ENCODE results near the gene P3H3.
"Not testable (repeated sequence)": the region's sequence is repeated elsewhere in the genome, so short reads cannot be mapped to it uniquely, and the experiment has no call there.

Gene P3H3

DNA sequence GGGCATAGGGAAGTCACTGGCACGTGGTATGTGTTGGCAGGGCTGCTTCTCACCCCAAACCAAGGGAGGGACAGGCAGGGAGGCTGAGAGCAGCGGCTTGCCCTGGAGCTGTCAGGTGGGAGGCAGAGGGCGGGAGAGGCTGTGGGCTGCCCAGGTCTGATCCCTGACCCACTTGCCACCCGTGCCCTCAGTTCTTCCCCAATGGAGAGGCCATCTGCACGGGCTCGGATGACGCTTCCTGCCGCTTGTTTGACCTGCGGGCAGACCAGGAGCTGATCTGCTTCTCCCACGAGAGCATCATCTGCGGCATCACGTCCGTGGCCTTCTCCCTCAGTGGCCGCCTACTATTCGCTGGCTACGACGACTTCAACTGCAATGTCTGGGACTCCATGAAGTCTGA lies 17.2 kb downstream of the P3H3 start:
- DNase-seq, result no peak

DNA sequence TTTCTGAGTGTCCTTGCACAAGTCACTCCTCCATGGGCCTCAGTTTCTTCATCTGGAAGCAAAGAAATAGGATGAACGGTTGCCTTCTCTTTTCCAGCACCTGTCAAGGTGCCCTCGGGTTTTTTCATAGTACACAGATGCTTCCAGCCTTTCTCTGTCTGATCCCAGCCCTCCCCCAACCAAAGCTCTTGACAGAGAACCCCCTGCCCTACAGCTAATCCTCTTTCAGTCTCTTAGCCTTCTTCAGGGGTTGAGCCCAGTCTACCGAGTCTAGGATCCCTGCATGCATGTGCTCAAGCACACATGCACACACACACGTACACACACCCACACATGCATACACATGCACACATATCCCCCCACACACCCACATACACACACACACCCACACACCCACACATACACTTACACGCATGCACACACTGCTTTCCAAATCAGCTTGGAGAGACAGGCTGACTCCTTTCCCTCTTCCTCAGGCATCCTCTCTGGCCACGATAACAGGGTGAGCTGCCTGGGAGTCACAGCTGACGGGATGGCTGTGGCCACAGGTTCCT lies 18.2 kb downstream of the P3H3 start:
- DNase-seq, result no peak

GRCh38 chr12:6847676-6848075 lies 19.5 kb downstream of the P3H3 start:
- no peak for DNase-seq

DNA sequence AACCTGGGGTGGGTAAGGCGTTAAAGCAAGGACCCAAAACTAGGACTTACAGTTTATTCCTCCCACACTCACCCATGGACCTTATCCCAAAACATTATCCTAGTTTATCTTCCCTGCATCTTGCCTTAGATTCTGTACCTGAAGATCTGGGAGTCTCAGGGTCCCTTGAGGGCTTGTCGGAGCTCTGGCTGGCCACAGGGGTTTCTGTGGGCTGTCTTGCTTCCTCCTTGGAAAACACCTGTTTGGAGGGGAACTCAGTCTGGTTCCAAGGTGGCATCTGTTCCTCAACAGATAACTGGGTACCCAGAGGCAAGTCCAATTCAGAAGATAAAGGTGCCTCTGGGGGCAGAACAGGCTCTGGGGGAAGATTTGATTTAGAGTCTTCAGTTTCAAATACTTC lies 21.2 kb downstream of the P3H3 start:
- no peak for DNase-seq

GRCh38 chr12:6849976-6850560 lies 21.9 kb downstream of the P3H3 start:
- no peak for DNase-seq

DNA sequence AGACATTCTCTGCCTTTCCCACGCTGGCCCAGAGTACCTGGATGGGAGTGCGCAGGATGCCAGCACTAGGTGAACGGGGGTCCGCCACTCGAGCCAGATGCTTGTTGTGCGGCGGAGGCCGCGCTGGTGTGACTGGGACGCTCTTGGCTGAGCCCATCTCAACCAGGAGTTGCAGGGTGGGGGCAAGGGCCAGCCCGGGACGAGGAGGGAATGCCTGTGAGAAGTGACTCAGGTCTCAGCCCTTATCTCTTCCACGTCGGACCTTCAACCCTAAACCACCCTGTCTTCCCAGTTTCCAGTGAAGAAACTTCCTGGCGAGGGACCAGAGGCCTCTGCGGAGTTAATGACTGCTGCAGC lies 22.6 kb downstream of the P3H3 start:
- no peak for DNase-seq

GRCh38 chr12:6851153-6851920 lies 23.1 kb downstream of the P3H3 start, which contains the start of gene CDCA3:
CDCA3 (minus strand) TSS chr12:6851286; CDS start chr12:6850952, 334 bp downstream.
- DNase-seq, result peak; percentile 91

- DNase-seq, result peak; percentile 99
Observed at GRCh38 chr12:6851921-6852650, 23.9 kb downstream of the P3H3 start, which contains the start of gene USP5. USP5 (plus strand) TSS chr12:6852150; CDS start chr12:6852180, 30 bp downstream.

GRCh38 chr12:6852651-6853354 lies 24.6 kb downstream of the P3H3 start:
- peak; percentile 79 for DNase-seq

DNA sequence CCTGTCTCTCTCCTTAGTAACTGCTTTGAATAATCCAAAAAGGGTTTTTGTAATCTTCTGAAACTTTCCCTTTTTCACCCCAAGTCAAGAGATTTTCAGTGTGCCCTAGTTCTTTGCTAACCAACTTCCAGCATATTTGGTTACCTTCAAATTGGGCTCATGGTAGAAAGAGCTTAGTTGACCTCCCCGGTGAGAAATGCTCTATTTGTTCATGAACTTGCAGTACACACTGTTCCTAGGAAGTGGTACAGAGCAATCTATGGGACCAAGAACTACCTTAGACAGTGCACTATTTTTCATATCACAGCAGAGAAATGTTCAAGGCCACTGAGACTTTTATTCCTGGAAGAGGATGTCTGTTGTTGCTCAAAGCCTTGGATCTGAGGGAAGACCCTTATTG lies 25.4 kb downstream of the P3H3 start:
- DNase-seq, result no peak

- DNase-seq, result no peak
Observed at GRCh38 chr12:6854036-6854435, 25.8 kb downstream of the P3H3 start.

- no peak for DNase-seq
Observed at GRCh38 chr12:6855322-6855721, 27.1 kb downstream of the P3H3 start.

- no peak for DNase-seq
Observed at GRCh38 chr12:6858799-6859198, 30.6 kb downstream of the P3H3 start.

DNA sequence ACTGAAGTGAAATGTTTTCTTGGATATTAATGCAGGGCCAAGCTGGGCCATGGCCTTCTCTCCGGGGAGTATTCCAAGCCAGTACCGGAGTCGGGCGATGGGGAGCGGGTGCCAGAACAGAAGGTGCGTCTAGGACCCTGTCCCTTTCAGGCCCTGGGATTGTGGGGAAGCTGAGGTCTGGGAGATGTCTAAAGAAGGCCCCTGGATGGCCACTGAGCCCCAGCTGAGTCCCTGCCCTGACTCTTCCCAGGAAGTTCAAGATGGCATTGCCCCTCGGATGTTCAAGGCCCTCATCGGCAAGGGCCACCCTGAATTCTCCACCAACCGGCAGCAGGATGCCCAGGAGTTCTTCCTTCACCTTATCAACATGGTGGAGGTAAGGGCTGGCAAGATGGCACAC lies 31.9 kb downstream of the P3H3 start:
- no peak for DNase-seq

GRCh38 chr12:6860942-6861341 lies 32.7 kb downstream of the P3H3 start:
- DNase-seq, result no peak

- no peak for DNase-seq
Observed at GRCh38 chr12:6861391-6861790, 33.2 kb downstream of the P3H3 start.

DNA sequence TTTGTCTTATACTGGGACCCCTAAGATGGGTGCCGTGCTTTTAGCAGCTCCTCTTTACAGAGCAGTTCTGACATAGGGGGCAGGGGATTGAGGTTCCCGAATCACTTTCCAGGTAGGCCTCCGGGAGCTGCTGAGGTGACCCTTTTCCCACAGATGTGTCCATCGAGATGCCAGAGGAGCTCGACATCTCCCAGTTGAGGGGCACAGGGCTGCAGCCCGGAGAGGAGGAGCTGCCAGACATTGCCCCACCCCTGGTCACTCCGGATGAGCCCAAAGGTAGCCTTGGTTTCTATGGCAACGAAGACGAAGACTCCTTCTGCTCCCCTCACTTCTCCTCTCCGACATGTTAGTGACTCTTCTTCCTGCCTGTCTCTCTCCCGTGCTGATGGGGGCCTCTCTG lies 34.8 kb downstream of the P3H3 start:
- no peak for DNase-seq

- DNase-seq, result no peak
Observed at GRCh38 chr12:6863586-6864321, 35.5 kb downstream of the P3H3 start.

GRCh38 chr12:6865307-6865706 lies 37.1 kb downstream of the P3H3 start:
- DNase-seq, result not testable (repeated sequence)

- no peak for DNase-seq
Observed at GRCh38 chr12:6866163-6866919, 38.1 kb downstream of the P3H3 start.

GRCh38 chr12:6866920-6867412 lies 38.8 kb downstream of the P3H3 start:
- no peak for DNase-seq
